Karpas-422 (cell line): Measurements from ENCODE around the gene ZNF613. TPM values are rescaled to one million over a fixed set of nuclear protein-coding genes. Genes with fewer than 3 reads are reported as not detected.

Experiments used
- DNase-seq: peaks from one replicate; pipeline ENCODE4 v3.0.0-alpha.2; 2015
- H2AFZ ChIP-seq: fragments of 200-600 bp; sonication (generic); 2 replicates; pipeline ENCODE4 v1.6.1; 2014; ENCODE audit warnings: antibody characterized with exemption, low read length, mixed read lengths
- H3K27ac ChIP-seq: fragments of 200-600 bp; sonication (generic); 2 replicates; pipeline ENCODE4 v1.5.1; 2014; ENCODE audit warnings: mild to moderate bottlenecking, low read length, moderate library complexity
- H3K27me3 ChIP-seq: fragments of 200-600 bp; sonication (generic); 2 replicates; pipeline ENCODE4 v1.6.1; 2014; ENCODE audit warnings: low read length, mixed read lengths
- H3K36me3 ChIP-seq: fragments of 200-600 bp; sonication (generic); 2 replicates; pipeline ENCODE4 v1.6.1; 2014; ENCODE audit warnings: low read length, mixed read lengths; ENCODE audit not compliant: insufficient read depth
- H3K4me1 ChIP-seq: fragments of 200-600 bp; sonication (generic); 2 replicates; pipeline ENCODE4 v1.6.1; 2014; ENCODE audit warnings: mild to moderate bottlenecking, low read length, mixed read lengths
- H3K4me2 ChIP-seq: fragments of 200-600 bp; sonication (generic); 2 replicates; pipeline ENCODE4 v1.6.1; 2014; ENCODE audit warnings: low read length, low read depth, mild to moderate bottlenecking; ENCODE audit not compliant: poor library complexity, severe bottlenecking
- H3K4me3 ChIP-seq: fragments of 200-600 bp; sonication (generic); 2 replicates; pipeline ENCODE4 v1.5.1; 2014; ENCODE audit warnings: mild to moderate bottlenecking, antibody characterized with exemption, low read length, mixed read lengths
- H3K79me2 ChIP-seq: fragments of 200-600 bp; sonication (generic); 2 replicates; pipeline ENCODE4 v1.6.1; 2014; ENCODE audit warnings: mild to moderate bottlenecking, low read length, mixed read lengths
- H3K9ac ChIP-seq: fragments of 200-600 bp; sonication (generic); 2 replicates; pipeline ENCODE4 v1.6.0; 2014; ENCODE audit warnings: low read length
- H3K9me2 ChIP-seq: fragments of 200-600 bp; sonication (generic), shearing (Covaris generic); replicated peaks from 2 replicates; pipeline ENCODE4 v1.6.0; 2014; ENCODE audit warnings: mild to moderate bottlenecking, low read length, moderate library complexity; ENCODE audit not compliant: insufficient read depth
- H3K9me3 ChIP-seq: fragments of 300-700, 200-600 bp; sonication (generic); 2 replicates; pipeline ENCODE4 v1.6.1; 2014; ENCODE audit warnings: low read length, mixed read lengths
- H4K20me1 ChIP-seq: fragments of 200-600 bp; sonication (generic); 2 replicates; pipeline ENCODE4 v1.6.1; 2014; ENCODE audit warnings: mild to moderate bottlenecking, antibody characterized with exemption, low read length, low read depth; ENCODE audit not compliant: insufficient read depth
- total RNA-seq: library from RNA; depleted of rRNA; stranded (reverse); fragments of >200 nt; shearing (Covaris generic); gene quantifications from 2 replicates; pipeline ENCODE4 v1.2.3, GENCODE V29; 2014; ENCODE audit warnings: low replicate concordance; rRNA removed

The ZNF613 gene
- total RNA-seq, 1 experiment from 2014 or later: 7.5 TPM

GRCh38 chr19:51994048-51994644 lies 66.9 kb downstream of the ZNF613 start:
- no peaks in the 10 kb centered on the region for H3K4me1 ChIP-seq
- H4K20me1 ChIP-seq: no peaks in the 10 kb centered on the region
- no peaks in the 10 kb centered on the region for H3K79me2 ChIP-seq
- H3K27ac ChIP-seq: no peak overlapping the region
- no peak overlapping the region for H3K9ac ChIP-seq
- H3K4me3 ChIP-seq: no peak overlapping the region
- no peaks in the 10 kb centered on the region for H3K9me2 ChIP-seq
- H3K36me3 ChIP-seq: peaks cover 70% of the 10 kb centered on the region
- no peak overlapping the region for H3K4me2 ChIP-seq
- H3K27me3 ChIP-seq: no peaks in the 10 kb centered on the region
- H2AFZ ChIP-seq: no peak overlapping the region
- DNase-seq: no peak
- H3K9me3 ChIP-seq: peaks cover 82% of the 10 kb centered on the region

Other genes starting within 250 kb of the ZNF613 start
- gene SPACA6, start 234.1 kb upstream of the ZNF613 start, total RNA-seq: 20.7 and 49.8 TPM in 2 replicates
- not detected in 2 replicates for gene HAS1, start 203.5 kb upstream of the ZNF613 start, total RNA-seq
- 5.8 and 14.8 TPM in 2 replicates for gene FPR1, start 175.6 kb upstream of the ZNF613 start, total RNA-seq
- gene FPR2, start 166.3 kb upstream of the ZNF613 start, total RNA-seq: 0.58 and 7.9 TPM in 2 replicates
- not detected in 2 replicates for gene FPR3, start 132.3 kb upstream of the ZNF613 start, total RNA-seq
- gene ZNF577, start 39.5 kb upstream of the ZNF613 start, total RNA-seq: 40.0 and 43.1 TPM in 2 replicates
- gene ZNF649, start 22.5 kb upstream of the ZNF613 start, total RNA-seq: 14.0 and 14.5 TPM in 2 replicates
- 3.3 and 12.7 TPM in 2 replicates for gene ZNF350, start 59.4 kb downstream of the ZNF613 start, total RNA-seq
- 9.6 and 11.8 TPM in 2 replicates for gene ZNF615, start 80.7 kb downstream of the ZNF613 start, total RNA-seq
- gene ZNF614, start 100.9 kb downstream of the ZNF613 start, total RNA-seq: 9.2 and 14.2 TPM in 2 replicates
- 9.9 and 13.8 TPM in 2 replicates for gene ZNF432, start 121.4 kb downstream of the ZNF613 start, total RNA-seq
- not detected in 2 replicates for gene ZNF841, start 168.3 kb downstream of the ZNF613 start, total RNA-seq
- gene ZNF616, start 212.5 kb downstream of the ZNF613 start, total RNA-seq: 6.1 and 7.4 TPM in 2 replicates
- 5.5 and 9.6 TPM in 2 replicates for gene ZNF836, start 244.1 kb downstream of the ZNF613 start, total RNA-seq